ENCODE results near the gene FAM163B. TPM values are rescaled to one million over a fixed set of nuclear protein-coding genes. Genes with fewer than 3 reads are reported as not detected.

Gene FAM163B
- total and polyA plus RNA-seq, 2 experiments from 2014 or later = 0.60 to 1.3 TPM

- Histone ChIP-seq H3F3A (replicated peaks; ENCODE audit: low read depth) (no peaks in the 10 kb centered on the region; the same call in 1 of the 2 replicates), H3K4me3 (no peak overlapping the region), H3K4me2 (no peak overlapping the region), H4K20me1 (replicated peaks; ENCODE audit: insufficient read depth) (no peaks in the 10 kb centered on the region), H3K9me2 (ENCODE audit: insufficient read depth) (no peaks in the 10 kb centered on the region), H3K36me3 (ENCODE audit: insufficient read depth) (no peaks in the 10 kb centered on the region), H3K79me2 (replicated peaks; ENCODE audit: insufficient read depth) (no peaks in the 10 kb centered on the region), H3K27ac (ENCODE audit: low read depth) (no peak overlapping the region), H3K4me1 (ENCODE audit: insufficient read depth) (peaks cover 7% of the 10 kb centered on the region), H2AFZ (no peak overlapping the region), H3K27me3 (ENCODE audit: insufficient read depth) (no peaks in the 10 kb centered on the region)
- DNase-seq (ENCODE audit: low spot score) (no peak), ATAC-seq (no peak)
- Mint-ChIP-seq H3K27me3 (ENCODE audit: insufficient read depth, low read depth, poor library complexity) (peaks cover 12% of the 10 kb centered on the region), H3K9me3 (no peaks in the 10 kb centered on the region), H3K27ac (no peak overlapping the region; the same call in 1 of the 2 replicates), H3K4me1 (peaks cover 49% of the 10 kb centered on the region), H3K36me3 (ENCODE audit: low read depth) (no peaks in the 10 kb centered on the region; the same call in 2 of the 3 replicates), H3K4me3 (no peak overlapping the region)
- TF ChIP-seq EZH2phosphoT487 (IDR thresholded peaks at IDR 0.05; ENCODE audit: unreplicated experiment) (no peak), ZNF331 (CRISPR knock-in tag; IDR thresholded peaks at IDR 0.05; ENCODE audit: low read depth) (no peak), EZH2 (IDR thresholded peaks at IDR 0.05; ENCODE audit: low read depth, unreplicated experiment) (no peak), ZNF114 (CRISPR knock-in tag; IDR thresholded peaks at IDR 0.05) (no peak), JUNB (IDR thresholded peaks at IDR 0.05; ENCODE audit: unreplicated experiment) (no peak), NANOG (IDR thresholded peaks at IDR 0.05; ENCODE audit: borderline replicate concordance) (no peak), CREB1 (CRISPR knock-in tag; IDR thresholded peaks at IDR 0.05; ENCODE audit: low read depth) (no peak), REST (IDR thresholded peaks at IDR 0.05; ENCODE audit: unreplicated experiment) (no peak), STAT1 (IDR thresholded peaks at IDR 0.05; ENCODE audit: unreplicated experiment) (no peak), CTCF (conservative IDR thresholded peaks at IDR 0.05; ENCODE audit: low read depth in 2 of 2) (no peak), ETS1 (IDR thresholded peaks at IDR 0.05) (no peak), ZNF462 (CRISPR knock-in tag; IDR thresholded peaks at IDR 0.05) (no peak), POLR2AphosphoS5 (IDR thresholded peaks at IDR 0.05; ENCODE audit: low read depth) (no peak)
These were observed 26.6 kb downstream of the FAM163B start for GRCh38 chr9:133582501-133583045.
